ENCODE results near the gene ZNF830. TPM values are rescaled to one million over a fixed set of nuclear protein-coding genes. Genes with fewer than 3 reads are reported as not detected.

The ZNF830 gene
- total and polyA plus RNA-seq, 10 of the 15 experiments (the other 5 are each of a cell fraction or from before 2014, with no cell fraction given), result 9.7 to 18.5 (median 15.1) TPM

- TF ChIP-seq USF1 (IDR thresholded peaks at IDR 0.05; ENCODE audit: borderline replicate concordance, extremely low read length, insufficient read depth, low read depth, low read length) (no peak), EED (IDR thresholded peaks at IDR 0.05; ENCODE audit: low read depth) (no peak), MXI1 (IDR thresholded peaks at IDR 0.05; ENCODE audit: low read depth, low read length) (peak; percentile 67; the same call in 1 of the 2 replicates), ZBTB33 (IDR thresholded peaks at IDR 0.05) (no peak), PML (IDR thresholded peaks at IDR 0.05; ENCODE audit: low read length) (0 out of 2 replicates have a peak, but pooled peaks have one; percentile 82), CREM (IDR thresholded peaks at IDR 0.05; ENCODE audit: low read depth) (peak; percentile 99), PAX5 (IDR thresholded peaks at IDR 0.05; ENCODE audit: borderline replicate concordance, low read depth, low read length) (peak; percentile 17; the same call in 1 of the 2 replicates), SKIL (IDR thresholded peaks at IDR 0.05; ENCODE audit: low read depth, poor library complexity, severe bottlenecking) (no peak), KLF5 (IDR thresholded peaks at IDR 0.05; ENCODE audit: partially characterized antibody) (no peak), POLR2AphosphoS2 (IDR thresholded peaks at IDR 0.05; ENCODE audit: low read depth, low read length) (peak; percentile 70; the same call in 1 of the 2 replicates), LARP7 (IDR thresholded peaks at IDR 0.05) (peak; percentile 36)
Measured at GRCh38 chr17:34961093-34961911, at the start of gene ZNF830, which contains the start of gene CCT6B (continued).
